Stimulated activated naive CD8-positive, alpha-beta T cell treated with anti-CD3 and anti-CD28 coated beads, Interleukin-15, Interleukin-2, amounts not matched to agents 100 ng/mL and 50 ng/mL, for 24 hours (primary cell): Measurements from ENCODE around the gene TMEM82.
"Not testable (repeated sequence)": the region's sequence is repeated elsewhere in the genome, so short reads cannot be mapped to it uniquely, and the experiment has no call there.

Experiments used
- H3K27ac Mint-ChIP-seq: one replicate; pipeline ENCODE4 v1.8.0; 2021; ENCODE audit warnings: mild to moderate bottlenecking, mixed read lengths
- H3K27me3 Mint-ChIP-seq: one replicate; pipeline ENCODE4 v1.8.0; 2021; ENCODE audit warnings: mixed read lengths
- H3K36me3 Mint-ChIP-seq: one replicate; pipeline ENCODE4 v1.8.0; 2021; ENCODE audit warnings: low read depth, mixed read lengths
- H3K4me1 Mint-ChIP-seq: one replicate; pipeline ENCODE4 v1.8.0; 2021; ENCODE audit warnings: low read depth, mixed read lengths
- H3K4me3 Mint-ChIP-seq: one replicate; pipeline ENCODE4 v1.8.0; 2021; ENCODE audit warnings: mild to moderate bottlenecking, mixed read lengths
- H3K9me3 Mint-ChIP-seq: one replicate; pipeline ENCODE4 v1.8.0; 2021; ENCODE audit warnings: mixed read lengths

Gene TMEM82

GRCh38 chr1:15742339-15742801 lies at the start of gene TMEM82:
TSS of gene TMEM82 (plus strand) at chr1:15742499. CDS start at chr1:15742560, 61 bp downstream.
- Mint-ChIP-seq H3K4me3 (no peak within 1 kb of the TSS), H3K27me3 (peaks cover 3% of the 10 kb centered on the region), H3K9me3 (no peaks in the 10 kb centered on the region), H3K27ac (no peak within 1 kb of the TSS), H3K36me3 (no peaks in the 10 kb centered on the region), H3K4me1 (no peaks in the 10 kb centered on the region)

DNA sequence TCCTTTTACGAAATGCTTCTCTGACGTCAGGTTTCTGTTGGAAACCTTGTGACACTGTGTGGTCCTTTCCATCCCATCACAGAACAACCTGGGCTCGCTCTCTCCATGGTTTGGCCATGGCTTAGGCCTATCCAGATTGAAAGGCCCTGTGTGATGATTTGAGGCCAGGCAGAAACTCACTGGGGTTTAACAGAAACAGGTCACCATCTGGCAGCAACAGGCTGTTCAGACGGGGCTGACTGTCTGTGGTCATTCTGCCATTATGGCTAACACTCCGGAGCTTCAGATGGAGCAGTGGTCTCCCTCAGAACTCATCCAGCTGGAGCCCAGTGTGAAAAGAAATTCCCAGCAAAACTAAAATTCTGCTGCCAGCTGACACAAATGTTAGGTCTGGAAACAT lies 48.9 kb upstream of the TMEM82 start:
- Mint-ChIP-seq H3K4me1 (peaks cover 37% of the 10 kb centered on the region), H3K27me3 (no peaks in the 10 kb centered on the region), H3K9me3 (no peaks in the 10 kb centered on the region), H3K27ac (no peak overlapping the region), H3K4me3 (no peak overlapping the region), H3K36me3 (peaks cover 12% of the 10 kb centered on the region)

GRCh38 chr1:15696956-15697521 lies 45.3 kb upstream of the TMEM82 start:
- Mint-ChIP-seq H3K9me3 (no peaks in the 10 kb centered on the region), H3K4me1 (peaks cover 40% of the 10 kb centered on the region), H3K27ac (peak overlapping the region; percentile 90)

GRCh38 chr1:15698201-15698600 lies 44.1 kb upstream of the TMEM82 start:
- no peak overlapping the region for H3K27ac Mint-ChIP-seq
- no peaks in the 10 kb centered on the region for H3K9me3 Mint-ChIP-seq
- peaks cover 15% of the 10 kb centered on the region for H3K36me3 Mint-ChIP-seq
- H3K4me1 Mint-ChIP-seq = peaks cover 37% of the 10 kb centered on the region
- H3K27me3 Mint-ChIP-seq = no peaks in the 10 kb centered on the region
- H3K4me3 Mint-ChIP-seq = no peak overlapping the region

More at GRCh38 chr1:15696956-15697521, 45.3 kb upstream of the TMEM82 start:
- Mint-ChIP-seq H3K36me3 (peaks cover 13% of the 10 kb centered on the region), H3K4me3 (peak overlapping the region; percentile 74), H3K27me3 (no peaks in the 10 kb centered on the region)

DNA sequence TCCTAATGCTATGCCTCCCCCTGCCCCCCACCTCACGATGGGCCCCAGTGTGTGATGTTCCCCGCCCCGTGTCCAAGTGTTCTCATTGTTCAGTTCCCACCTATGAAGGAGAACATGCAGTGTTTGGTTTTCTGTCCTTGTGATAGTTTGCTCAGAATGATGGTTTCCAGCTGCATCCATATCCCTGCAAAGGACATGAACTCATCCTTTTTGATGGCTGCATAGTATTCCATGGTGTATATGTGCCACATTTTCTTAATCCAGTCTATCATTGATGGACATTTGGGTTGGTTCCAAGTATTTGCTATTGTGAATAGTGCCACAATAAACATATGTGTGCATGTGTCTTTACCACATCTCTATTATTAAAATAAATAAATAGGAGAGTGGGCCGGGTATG lies 43.0 kb upstream of the TMEM82 start:
- not testable (repeated sequence) for H3K27me3 Mint-ChIP-seq, H3K4me3 Mint-ChIP-seq, H3K9me3 Mint-ChIP-seq, H3K27ac Mint-ChIP-seq
- Mint-ChIP-seq H3K4me1 (peaks cover 36% of the 10 kb centered on the region), H3K36me3 (peaks cover 15% of the 10 kb centered on the region)

DNA sequence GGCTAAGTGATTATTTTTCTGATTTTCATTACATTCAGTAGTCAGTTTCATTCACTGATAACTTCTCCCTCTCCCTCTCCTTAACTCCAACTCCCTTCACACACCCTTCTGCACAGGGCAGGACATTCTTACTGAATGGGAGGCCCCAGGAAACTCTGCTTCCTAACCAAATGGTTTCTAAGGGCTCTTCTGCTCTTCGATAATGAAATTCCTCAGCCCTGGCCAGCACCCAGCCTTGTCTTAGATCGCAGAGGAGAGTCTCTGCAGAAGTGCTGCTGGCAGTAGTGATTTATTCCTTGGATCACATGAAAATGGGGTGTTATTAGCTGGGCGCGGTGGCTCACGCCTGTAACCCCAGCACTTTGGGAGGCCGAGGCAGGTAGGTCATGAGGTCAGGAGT lies 41.8 kb upstream of the TMEM82 start:
- H3K4me1 Mint-ChIP-seq = peaks cover 25% of the 10 kb centered on the region
- no peaks in the 10 kb centered on the region for H3K27me3 Mint-ChIP-seq
- no peak overlapping the region for H3K4me3 Mint-ChIP-seq
- no peak overlapping the region for H3K27ac Mint-ChIP-seq
- no peaks in the 10 kb centered on the region for H3K9me3 Mint-ChIP-seq
- H3K36me3 Mint-ChIP-seq = peaks cover 10% of the 10 kb centered on the region

GRCh38 chr1:15701784-15702183 lies 40.5 kb upstream of the TMEM82 start:
- H3K4me1 Mint-ChIP-seq = peaks cover 23% of the 10 kb centered on the region
- no peaks in the 10 kb centered on the region for H3K9me3 Mint-ChIP-seq
- H3K27me3 Mint-ChIP-seq = no peaks in the 10 kb centered on the region
- H3K4me3 Mint-ChIP-seq = no peak overlapping the region
- no peak overlapping the region for H3K27ac Mint-ChIP-seq
- H3K36me3 Mint-ChIP-seq = peaks cover 20% of the 10 kb centered on the region

DNA sequence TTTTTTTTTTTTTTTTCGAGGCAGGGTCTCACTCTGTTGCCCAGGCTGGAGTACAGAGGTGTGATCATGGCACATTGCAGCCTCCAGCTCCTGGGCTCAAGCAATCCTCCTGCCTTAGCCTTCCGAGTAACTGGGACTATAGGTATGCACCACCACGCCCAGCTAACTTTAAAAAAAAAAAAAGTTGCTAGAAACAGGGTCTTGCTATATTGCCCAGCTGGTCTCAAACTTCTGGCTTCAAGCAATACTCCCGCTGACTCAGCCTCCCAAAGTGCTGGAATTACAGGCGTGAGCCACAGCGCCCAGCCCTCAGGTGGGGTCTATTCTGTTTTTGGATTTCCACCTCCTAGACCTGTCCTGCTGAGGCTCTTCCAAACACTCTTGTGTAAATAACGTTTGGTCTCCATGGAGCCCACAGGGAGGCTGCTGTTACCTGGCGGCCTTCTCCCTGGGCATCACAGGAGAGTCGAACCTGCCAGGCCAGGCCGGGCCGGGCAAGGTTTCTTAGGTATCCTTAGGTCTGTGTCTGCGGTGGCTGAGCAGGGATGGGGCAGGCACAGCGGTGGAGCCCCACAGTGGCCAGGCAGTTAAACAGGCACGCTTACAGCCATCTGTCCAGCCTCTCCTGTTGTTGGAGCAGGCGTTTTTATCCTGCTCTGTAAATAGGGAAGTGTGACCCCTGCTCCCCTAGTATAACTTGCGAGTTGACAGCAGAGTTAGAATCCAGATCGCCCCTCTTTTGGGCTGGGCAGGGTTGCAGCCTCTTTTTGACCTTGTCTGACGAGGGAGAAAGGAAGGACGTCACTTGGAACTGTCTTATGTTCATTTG lies 39.4 kb upstream of the TMEM82 start:
- H3K27ac Mint-ChIP-seq = no peak overlapping the region
- peaks cover 21% of the 10 kb centered on the region for H3K36me3 Mint-ChIP-seq
- peaks cover 13% of the 10 kb centered on the region for H3K4me1 Mint-ChIP-seq
- H3K27me3 Mint-ChIP-seq = no peaks in the 10 kb centered on the region
- no peaks in the 10 kb centered on the region for H3K9me3 Mint-ChIP-seq
- H3K4me3 Mint-ChIP-seq = no peak overlapping the region

DNA sequence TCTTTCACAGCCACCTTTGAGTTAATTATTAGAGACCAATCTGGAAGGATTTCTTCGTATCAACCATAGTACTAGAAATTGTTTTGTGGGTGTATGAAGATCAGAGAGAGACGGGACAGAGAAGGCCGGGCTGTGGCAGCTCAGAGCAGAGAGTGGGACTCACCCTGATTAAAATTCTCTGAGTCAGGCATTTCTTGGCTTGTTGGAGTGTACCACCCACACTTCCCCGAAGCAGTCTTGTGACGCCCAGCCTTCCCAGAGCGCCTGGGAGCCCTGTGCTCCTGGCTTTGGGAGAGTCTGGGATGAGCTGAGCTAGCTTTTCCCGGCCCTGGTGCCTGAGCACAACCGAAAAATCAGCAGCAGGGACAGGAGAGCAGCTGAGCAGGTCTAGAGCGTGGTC lies 38.7 kb upstream of the TMEM82 start:
- Mint-ChIP-seq H3K4me3 (no peak overlapping the region), H3K4me1 (peaks cover 11% of the 10 kb centered on the region), H3K27me3 (no peaks in the 10 kb centered on the region), H3K9me3 (no peaks in the 10 kb centered on the region), H3K36me3 (peaks cover 21% of the 10 kb centered on the region), H3K27ac (no peak overlapping the region)

DNA sequence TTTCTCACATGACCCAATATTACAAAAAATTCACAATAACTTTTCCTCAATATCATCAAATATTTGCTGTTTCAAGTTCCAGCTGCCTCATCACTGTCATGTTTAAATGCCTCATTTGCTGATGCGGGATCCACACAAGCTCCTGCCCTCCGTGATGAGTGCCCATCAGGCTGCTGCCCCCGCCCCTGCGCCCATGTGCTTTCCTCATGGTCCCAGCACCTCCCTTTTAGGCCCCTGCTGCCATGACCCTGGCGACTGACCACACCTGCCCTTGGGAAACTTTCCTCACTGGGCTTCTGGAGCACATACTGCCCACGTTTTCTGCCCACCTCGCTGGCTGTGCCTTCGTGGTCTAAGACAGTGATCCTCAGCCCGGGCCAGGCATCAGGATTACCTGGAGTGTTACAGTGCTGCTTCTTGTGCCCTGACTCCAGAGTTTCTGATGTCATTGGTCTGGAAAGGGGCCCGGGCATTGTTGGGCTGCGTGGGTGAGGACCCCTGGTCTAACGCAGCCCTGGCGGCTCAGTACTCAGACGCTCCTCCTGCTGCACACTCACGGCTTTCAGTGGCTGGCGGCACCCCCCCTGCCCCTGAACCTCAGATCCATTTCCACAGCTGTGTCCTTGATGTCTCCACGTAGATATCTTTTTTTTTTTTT lies 37.6 kb upstream of the TMEM82 start:
- Mint-ChIP-seq H3K27ac (no peak overlapping the region), H3K36me3 (peaks cover 21% of the 10 kb centered on the region), H3K4me1 (peaks cover 8% of the 10 kb centered on the region)

GRCh38 chr1:15705184-15705566 lies 37.1 kb upstream of the TMEM82 start:
- Mint-ChIP-seq H3K27me3 (no peaks in the 10 kb centered on the region), H3K9me3 (no peaks in the 10 kb centered on the region), H3K27ac (peak overlapping the region; percentile 32), H3K4me3 (no peak overlapping the region), H3K36me3 (peaks cover 21% of the 10 kb centered on the region), H3K4me1 (peaks cover 8% of the 10 kb centered on the region)

More for the DNA sequence above, 37.6 kb upstream of the TMEM82 start:
- no peaks in the 10 kb centered on the region for H3K9me3 Mint-ChIP-seq
- no peak overlapping the region for H3K4me3 Mint-ChIP-seq
- H3K27me3 Mint-ChIP-seq = no peaks in the 10 kb centered on the region

GRCh38 chr1:15706751-15707150 lies 35.5 kb upstream of the TMEM82 start:
- H3K4me1 Mint-ChIP-seq = peaks cover 7% of the 10 kb centered on the region

DNA sequence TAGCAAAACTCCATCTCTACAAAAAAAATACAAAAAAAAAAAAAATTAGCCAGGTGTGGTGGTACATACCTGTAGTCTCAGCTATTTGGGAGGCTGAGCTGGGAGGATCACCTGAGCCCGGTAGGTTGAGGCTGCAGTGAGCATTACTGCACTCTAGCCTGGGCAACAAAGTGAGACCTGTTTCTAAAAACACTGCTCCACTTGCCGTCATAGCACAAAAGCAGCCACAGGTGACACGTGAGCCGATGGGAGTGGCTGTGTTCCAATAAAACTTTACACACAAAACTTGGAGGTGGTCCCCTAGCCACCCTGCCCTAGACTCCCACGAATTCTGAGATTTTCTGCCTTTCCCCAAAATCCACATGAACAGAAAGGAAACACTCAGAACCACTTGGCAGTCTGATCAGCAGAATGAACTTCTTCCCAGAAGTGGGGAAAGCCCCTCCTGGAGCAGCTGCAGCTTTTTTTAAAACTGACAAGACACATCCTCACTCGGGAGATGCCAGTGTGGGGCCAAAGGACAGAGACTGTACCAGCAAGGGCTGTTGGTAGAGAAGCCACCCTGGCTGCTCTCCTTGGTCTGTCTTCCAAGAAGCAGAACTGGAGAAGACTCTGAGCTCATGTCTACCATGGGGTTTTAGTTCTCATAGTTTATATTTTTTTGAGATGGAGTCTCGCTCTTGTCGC lies 34.9 kb upstream of the TMEM82 start:
- peaks cover 3% of the 10 kb centered on the region for H3K4me1 Mint-ChIP-seq
- H3K4me3 Mint-ChIP-seq = no peak overlapping the region
- H3K36me3 Mint-ChIP-seq = peaks cover 15% of the 10 kb centered on the region
- H3K9me3 Mint-ChIP-seq = no peaks in the 10 kb centered on the region
- no peak overlapping the region for H3K27ac Mint-ChIP-seq
- no peaks in the 10 kb centered on the region for H3K27me3 Mint-ChIP-seq

More at GRCh38 chr1:15706751-15707150, 35.5 kb upstream of the TMEM82 start:
- Mint-ChIP-seq H3K27me3 (no peaks in the 10 kb centered on the region), H3K9me3 (no peaks in the 10 kb centered on the region), H3K27ac (peak overlapping the region; percentile 52), H3K36me3 (peaks cover 17% of the 10 kb centered on the region), H3K4me3 (no peak overlapping the region)

- H3K4me3 Mint-ChIP-seq = no peak overlapping the region
- no peaks in the 10 kb centered on the region for H3K9me3 Mint-ChIP-seq
- no peaks in the 10 kb centered on the region for H3K27me3 Mint-ChIP-seq
- peaks cover 3% of the 10 kb centered on the region for H3K4me1 Mint-ChIP-seq
- peaks cover 15% of the 10 kb centered on the region for H3K36me3 Mint-ChIP-seq
- no peak overlapping the region for H3K27ac Mint-ChIP-seq
Measured at GRCh38 chr1:15708486-15709137, 33.7 kb upstream of the TMEM82 start.
